Thymus (tissue), 11 donors: Measurements from ENCODE around the gene RAPSN. TPM values are rescaled to one million over a fixed set of nuclear protein-coding genes. Genes with fewer than 3 reads are reported as not detected.
A peak's percentile ranks its signal among the peaks of the same experiment; 100 is the strongest.

Experiments used
- DNase-seq, 9 donors: peaks; one replicate each; pipeline ENCODE4 v3.0.0-alpha.2; 2013; ENCODE audit warnings: low spot score in 9 of 9, low read depth in 6 of 9, missing footprints in 1 of 9
- H3K27ac ChIP-seq, 2 donors: one replicate each; pipeline ENCODE4 v1.5.1; 2013; ENCODE audit warnings: control low read depth in 1 of 2, low read depth in 1 of 2, low read length in 1 of 2, mild to moderate bottlenecking in 1 of 2, moderate library complexity in 1 of 2
- H3K27me3 ChIP-seq, 2 donors: one replicate each; pipeline ENCODE4 v1.5.1; 2013; ENCODE audit warnings: low read length in 1 of 2; ENCODE audit not compliant: control insufficient read depth in 2 of 2, insufficient read depth in 1 of 2
- H3K36me3 ChIP-seq, 2 donors: one replicate each; pipeline ENCODE4 v1.5.1; 2013; ENCODE audit warnings: low read length in 1 of 2, mild to moderate bottlenecking in 1 of 2, moderate library complexity in 1 of 2; ENCODE audit not compliant: control insufficient read depth in 2 of 2, insufficient read depth in 2 of 2
- H3K4me1 ChIP-seq, 2 donors: one replicate each; pipeline ENCODE4 v1.5.1; 2013; ENCODE audit warnings: low read length in 2 of 2; ENCODE audit not compliant: control insufficient read depth in 2 of 2, insufficient read depth in 2 of 2
- H3K4me3 ChIP-seq, 2 donors: one replicate each; pipeline ENCODE4 v1.5.1; 2013; ENCODE audit warnings: low read length in 2 of 2, control low read depth in 1 of 2, mild to moderate bottlenecking in 1 of 2
- H3K9me3 ChIP-seq, 2 donors: one replicate each; pipeline ENCODE4 v1.5.1; 2013; ENCODE audit warnings: low read length in 1 of 2, mild to moderate bottlenecking in 1 of 2; ENCODE audit not compliant: control insufficient read depth in 2 of 2, insufficient read depth in 1 of 2
- WGBS: extraction: QIAGEN DNeasy Blood & Tissue Kit; methylation state at CpG from one replicate; pipeline ENCODE4 v1.1.7; 2013; 5-methylcytosine and 5-hydroxymethylcytosine counted together
- polyA plus RNA-seq: library from polyadenylated mRNA; stranded (reverse); fragments of 200-250 nt; gene quantifications from one replicate; pipeline ENCODE4 v1.2.3, GENCODE V29; 2013
- total RNA-seq: library from RNA; stranded (reverse); fragments of 120-200 nt; gene quantifications from one replicate; pipeline ENCODE4 v1.2.4, GENCODE V29; 2013
- donor health status: healthy.

RAPSN gene
- total and polyA plus RNA-seq, 2 donors: 0.42 to 0.66 TPM

DNA sequence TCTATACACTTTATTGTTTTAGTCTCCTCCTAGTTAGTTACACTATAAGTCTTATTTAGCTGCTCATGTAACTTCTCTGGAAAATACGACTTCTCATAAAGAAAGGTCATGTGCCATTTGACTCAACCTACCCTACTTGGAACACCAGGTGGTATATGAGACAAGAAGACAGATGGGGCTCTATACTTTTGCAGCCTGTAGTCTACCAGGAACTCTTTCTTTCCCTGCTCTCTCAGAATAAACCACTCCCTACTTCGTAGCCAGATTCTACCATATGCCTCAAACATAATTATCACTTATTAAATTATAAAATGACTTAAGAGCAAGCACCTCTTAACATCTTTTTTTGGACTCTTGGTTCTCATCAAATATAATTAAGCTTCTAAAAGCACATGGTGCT is 38.5 kb upstream of the RAPSN start:
- no peaks in the 10 kb centered on the region for H3K27me3 ChIP-seq
- no peaks in the 10 kb centered on the region for H3K4me1 ChIP-seq
- peaks cover 43 to 64% of the 10 kb centered on the region in 2 donors for H3K36me3 ChIP-seq
- no peak for DNase-seq
- no peak overlapping the region for H3K27ac ChIP-seq
- H3K4me3 ChIP-seq: no peak overlapping the region
- H3K9me3 ChIP-seq: no peaks in the 10 kb centered on the region
- WGBS: 97% methylated on average over 2 of the region's 2 CpGs

DNA sequence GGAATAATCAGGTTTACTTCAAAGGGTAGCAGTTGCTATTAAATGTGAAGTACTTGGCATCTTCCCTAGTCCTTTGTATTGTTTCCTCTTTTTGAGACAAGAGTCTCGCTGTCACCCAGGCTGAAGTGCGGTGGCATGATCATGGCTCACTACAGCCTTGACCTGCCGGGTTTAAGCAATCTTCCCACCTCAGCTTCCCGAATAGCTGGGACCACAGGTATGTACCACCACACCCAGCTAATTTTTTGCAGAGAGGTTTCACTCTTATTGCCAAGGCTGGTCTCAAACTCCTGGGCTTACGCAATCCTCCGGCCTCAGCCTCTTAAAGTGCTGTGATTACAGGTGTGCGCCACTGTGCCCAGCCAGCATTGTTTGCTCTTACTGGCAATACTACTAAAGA is 36.2 kb upstream of the RAPSN start:
- no peaks in the 10 kb centered on the region for H3K9me3 ChIP-seq
- no peaks in the 10 kb centered on the region for H3K4me1 ChIP-seq
- H3K27ac ChIP-seq: no peak overlapping the region
- peaks cover 53 to 82% of the 10 kb centered on the region in 2 donors for H3K36me3 ChIP-seq
- no peak for DNase-seq
- H3K4me3 ChIP-seq: no peak overlapping the region
- no peaks in the 10 kb centered on the region for H3K27me3 ChIP-seq
- WGBS: 97% methylated on average over 7 of the region's 7 CpGs

DNA sequence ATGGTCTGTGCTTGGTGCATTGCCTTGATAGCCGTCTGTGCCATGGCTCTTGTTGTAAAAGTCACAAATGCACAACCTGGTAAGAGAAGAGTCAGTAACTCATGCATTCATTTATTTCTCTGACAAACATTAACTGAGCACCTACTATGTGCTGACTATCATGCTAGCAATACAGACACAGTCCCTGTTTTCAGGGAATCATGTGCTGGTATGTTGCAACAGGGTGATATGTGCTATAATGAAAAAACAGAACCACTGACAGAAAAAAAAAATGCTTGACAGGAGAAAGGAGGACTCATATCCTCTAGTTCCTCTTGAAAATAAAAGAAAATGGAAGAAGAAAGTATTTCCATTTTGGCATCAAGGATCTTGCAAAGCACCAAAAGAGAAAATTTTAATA is 34.5 kb upstream of the RAPSN start:
- H3K4me3 ChIP-seq: no peak overlapping the region
- H3K9me3 ChIP-seq: no peaks in the 10 kb centered on the region
- H3K4me1 ChIP-seq: no peaks in the 10 kb centered on the region
- peaks cover 69 to 86% of the 10 kb centered on the region in 2 donors for H3K36me3 ChIP-seq
- no peaks in the 10 kb centered on the region for H3K27me3 ChIP-seq
- DNase-seq: no peak
- no peak overlapping the region for H3K27ac ChIP-seq
- 95% methylated on average over 1 of the region's 1 CpG for WGBS

DNA sequence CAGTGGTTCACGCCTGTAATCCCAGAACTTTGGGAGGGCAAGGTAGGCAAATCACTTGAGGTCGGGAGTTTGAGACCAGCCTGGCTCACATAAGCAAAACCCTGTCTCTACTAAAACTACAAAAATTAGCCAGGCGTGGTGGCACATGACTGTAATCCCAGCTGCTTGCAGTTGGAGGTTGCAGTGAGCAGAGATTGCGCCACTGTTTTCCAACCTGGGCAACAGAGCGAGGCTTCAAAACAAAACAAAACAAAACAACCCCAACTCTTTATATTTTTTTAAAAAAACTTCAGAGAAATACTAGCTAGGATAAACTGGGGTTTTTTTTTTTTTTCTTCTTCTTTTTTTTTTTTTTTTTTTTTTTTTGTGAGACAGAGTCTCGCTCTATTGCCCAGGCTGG is 31.8 kb upstream of the RAPSN start:
- Histone ChIP-seq H3K27me3 (no peaks in the 10 kb centered on the region), H3K4me1 (no peaks in the 10 kb centered on the region), H3K27ac (no peak overlapping the region), H3K4me3 (no peak overlapping the region), H3K36me3 (peaks cover 81 to 93% of the 10 kb centered on the region in 2 donors), H3K9me3 (no peaks in the 10 kb centered on the region)
- no peak for DNase-seq
- 97% methylated on average over 6 of the region's 6 CpGs for WGBS

DNA sequence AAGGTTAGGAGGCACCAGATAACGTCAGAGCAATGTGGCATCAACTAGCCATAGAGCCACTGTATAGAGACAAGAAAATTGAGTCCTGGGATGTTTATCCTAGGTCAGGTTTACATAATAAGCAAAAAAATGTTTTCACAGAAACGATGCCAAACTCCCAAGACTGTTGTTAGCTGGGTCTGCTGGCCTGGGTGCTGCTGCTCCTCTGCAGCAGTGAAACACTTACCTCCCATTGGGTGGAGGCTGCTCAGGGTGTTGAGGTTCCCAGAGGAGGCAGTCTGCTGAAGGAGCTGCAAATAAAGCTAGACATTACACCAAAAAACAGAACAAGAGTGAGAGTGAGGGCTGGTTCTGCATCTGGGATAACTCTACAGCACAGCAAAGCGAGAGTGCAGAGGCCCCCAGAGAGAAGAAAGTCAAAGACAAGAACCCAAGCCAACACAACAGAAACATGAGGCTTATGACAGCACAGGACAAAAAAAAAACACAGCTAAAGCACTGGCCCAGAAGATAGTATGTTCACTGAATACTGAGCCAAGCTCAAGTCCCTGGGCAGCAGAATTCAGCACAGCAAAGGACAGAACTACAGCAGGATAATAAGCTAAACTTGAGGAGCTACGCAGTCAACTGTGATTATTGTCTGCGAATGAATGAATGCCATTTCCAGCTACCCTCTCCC is 29.9 kb upstream of the RAPSN start:
- H3K27me3 ChIP-seq: no peaks in the 10 kb centered on the region
- peaks cover 84 to 96% of the 10 kb centered on the region in 2 donors for H3K36me3 ChIP-seq
- H3K9me3 ChIP-seq: no peaks in the 10 kb centered on the region
- no peak overlapping the region for H3K4me3 ChIP-seq
- no peak overlapping the region for H3K27ac ChIP-seq
- WGBS: 98% methylated on average over 5 of the region's 5 CpGs
- DNase-seq: no peak
- H3K4me1 ChIP-seq: no peaks in the 10 kb centered on the region

DNA sequence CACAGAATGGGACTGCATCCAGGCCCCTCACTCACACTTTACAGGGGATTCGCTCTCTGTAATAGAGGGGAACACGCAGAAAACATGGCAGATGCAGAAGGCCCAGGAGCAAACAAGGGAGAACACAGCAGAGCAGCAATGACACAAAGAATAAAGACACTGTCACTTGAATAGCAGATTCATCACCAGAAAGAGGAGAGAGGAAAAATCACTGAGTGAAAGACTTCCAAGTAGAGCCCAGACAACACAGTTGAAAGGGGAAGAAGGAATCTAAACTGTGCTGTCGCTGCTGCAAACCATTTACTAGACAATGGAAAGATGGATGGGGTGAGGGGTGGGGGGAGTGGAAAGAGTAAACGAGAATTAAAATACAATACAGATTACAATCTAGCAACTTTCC is 28.8 kb upstream of the RAPSN start:
- no peaks in the 10 kb centered on the region for H3K27me3 ChIP-seq
- H3K36me3 ChIP-seq: peaks cover 82 to 94% of the 10 kb centered on the region in 2 donors
- no peak overlapping the region for H3K27ac ChIP-seq
- H3K4me3 ChIP-seq: no peak overlapping the region
- H3K4me1 ChIP-seq: no peaks in the 10 kb centered on the region
- WGBS: 92% methylated on average over 4 of the region's 4 CpGs
- no peak for DNase-seq
- H3K9me3 ChIP-seq: no peaks in the 10 kb centered on the region

DNA sequence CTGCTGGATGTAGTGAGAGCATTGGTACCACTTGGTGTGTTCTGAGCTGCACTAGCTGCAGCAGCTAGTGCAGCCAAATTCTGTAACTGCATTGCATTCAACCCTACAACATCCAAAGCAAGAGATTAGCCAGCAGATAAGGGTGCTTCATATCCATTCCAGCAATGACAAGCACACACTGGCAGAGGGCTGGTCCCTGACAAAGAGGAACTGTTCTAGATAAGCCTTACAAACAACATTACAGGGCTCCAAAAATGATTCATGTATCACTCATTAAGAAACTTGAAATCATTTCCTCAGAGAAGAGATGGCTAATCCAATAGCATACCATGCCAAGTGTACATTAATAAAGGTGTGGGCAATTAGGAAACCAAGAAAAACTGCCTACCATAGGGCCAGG is 28.4 kb upstream of the RAPSN start:
- DNase-seq: no peak
- Histone ChIP-seq H3K36me3 (peaks cover 82 to 94% of the 10 kb centered on the region in 2 donors), H3K27me3 (no peaks in the 10 kb centered on the region), H3K4me3 (no peak overlapping the region), H3K9me3 (no peaks in the 10 kb centered on the region), H3K4me1 (no peaks in the 10 kb centered on the region), H3K27ac (no peak overlapping the region)

DNA sequence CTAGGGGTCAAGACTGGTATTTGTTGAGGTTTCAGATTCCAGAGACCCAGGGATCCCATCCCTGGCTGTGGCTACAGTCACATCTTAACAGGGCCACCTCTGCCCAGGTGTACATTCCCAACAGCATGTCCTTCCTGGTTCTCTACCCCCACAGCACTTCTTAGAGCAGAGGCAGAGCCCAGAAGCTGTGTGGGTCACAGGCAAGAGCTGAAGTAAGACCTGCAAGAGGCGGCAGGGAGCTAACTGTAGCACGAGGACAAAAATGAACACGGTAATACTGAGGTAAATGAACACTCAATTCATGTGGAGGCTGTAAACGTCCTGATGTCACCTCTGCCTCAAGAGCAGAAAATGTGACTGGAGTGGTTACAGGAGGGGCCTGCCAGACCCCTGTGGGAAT is 21.7 kb upstream of the RAPSN start:
- no peak overlapping the region for H3K4me3 ChIP-seq
- H3K27me3 ChIP-seq: no peaks in the 10 kb centered on the region
- DNase-seq: no peak
- WGBS: 95% methylated on average over 4 of the region's 4 CpGs
- H3K9me3 ChIP-seq: no peaks in the 10 kb centered on the region
- peaks cover 0 to 5% of the 10 kb centered on the region in 2 donors for H3K4me1 ChIP-seq
- H3K36me3 ChIP-seq: peaks cover 80 to 95% of the 10 kb centered on the region in 2 donors
- H3K27ac ChIP-seq: no peak overlapping the region

DNA sequence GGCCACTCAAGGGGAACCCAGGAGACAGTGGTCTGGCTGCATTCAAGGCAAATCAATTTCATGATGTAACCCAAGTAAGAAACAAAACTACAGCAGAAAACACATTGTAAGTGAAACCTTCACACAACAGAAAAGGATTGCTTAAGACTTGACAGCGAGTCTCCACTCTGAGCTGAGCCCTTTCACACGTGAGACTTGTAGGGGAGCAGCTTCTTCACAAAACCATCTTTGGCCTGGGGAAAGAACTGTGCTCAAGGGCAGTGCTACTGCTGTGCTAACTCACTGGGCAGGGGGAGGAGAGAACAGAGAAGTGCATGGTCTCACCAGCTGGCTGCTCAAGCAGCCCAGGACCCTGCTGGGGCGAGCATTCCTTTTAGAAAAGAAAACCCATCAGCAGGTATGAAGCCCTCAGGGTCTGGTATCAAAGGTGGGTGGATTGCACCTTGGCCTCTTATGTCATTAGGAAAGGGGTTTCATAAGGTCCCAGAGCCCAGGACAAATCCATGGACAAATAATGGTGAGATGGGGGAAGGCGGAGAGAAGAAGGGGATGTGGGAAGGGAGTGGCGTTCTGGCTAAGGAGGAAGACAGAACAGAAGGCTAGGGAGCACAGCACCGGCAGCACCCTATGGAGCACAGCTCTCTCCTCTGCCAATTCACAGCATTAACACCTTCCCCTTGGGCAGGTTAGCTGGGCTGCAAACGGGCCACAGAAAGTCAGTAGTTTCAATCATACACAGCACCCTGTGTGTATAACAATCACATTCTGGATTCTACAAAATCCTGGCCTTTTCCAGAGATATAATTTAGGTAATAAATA is 20.6 kb upstream of the RAPSN start:
- Histone ChIP-seq H3K4me1 (peaks cover 0 to 5% of the 10 kb centered on the region in 2 donors), H3K36me3 (peaks cover 78 to 95% of the 10 kb centered on the region in 2 donors), H3K4me3 (no peak overlapping the region), H3K9me3 (no peaks in the 10 kb centered on the region), H3K27me3 (no peaks in the 10 kb centered on the region), H3K27ac (peak overlapping the region in 1 of 2 donors; percentile 37)
- DNase-seq: no peak
- WGBS: 98% methylated on average over 7 of the region's 7 CpGs
